Right kidney (tissue), 9 donors: ENCODE data around the gene RPL35A.
A peak's percentile ranks its signal among the peaks of the same experiment; 100 is the strongest.
"Not testable (repeated sequence)": the region's sequence is repeated elsewhere in the genome, so short reads cannot be mapped to it uniquely, and the experiment has no call there.

Experiments
- DNase-seq: peaks from one replicate; pipeline ENCODE4 v3.0.0-alpha.2; 2016
- long read RNA-seq, 8 donors: transcript quantifications; one replicate each; lab custom pipeline, GENCODE V29; 2026

The RPL35A gene
- long read RNA-seq, donor 1, transcript RPL35A-208 (4 exons, 677 nt) = minor isoform, 286 of 5,887 reads
- long read RNA-seq, donor 1, transcript RPL35A-206 (5 exons, 1,444 nt) = major isoform, 2,362 of 5,887 reads
- long read RNA-seq, donor 1, transcript RPL35A-209 (3 exons, 579 nt) = minor isoform, 60 of 5,887 reads
- long read RNA-seq, donor 1, transcript RPL35A-207 (2 exons, 687 nt) = minor isoform, 214 of 5,887 reads
- long read RNA-seq, donor 1, partial matches to known transcripts = 2,628 of 5,887 reads
- long read RNA-seq, donor 1, other reads (novel, unspliced or antisense) = 285 of 5,887 reads
- long read RNA-seq, donor 2, transcript RPL35A-206 (5 exons, 1,444 nt) = major isoform, 1,145 of 2,775 reads
- long read RNA-seq, donor 2, transcript RPL35A-205 (5 exons, 553 nt) = minor isoform, 29 of 2,775 reads
- long read RNA-seq, donor 2, transcript RPL35A-207 (2 exons, 687 nt) = minor isoform, 160 of 2,775 reads
- long read RNA-seq, donor 2, transcript RPL35A-208 (4 exons, 677 nt) = minor isoform, 106 of 2,775 reads
- long read RNA-seq, donor 2, partial matches to known transcripts = 1,184 of 2,775 reads
- long read RNA-seq, donor 2, other reads (novel, unspliced or antisense) = 117 of 2,775 reads
- long read RNA-seq, donor 3, transcript RPL35A-206 (5 exons, 1,444 nt) = major isoform, 720 of 1,769 reads
- long read RNA-seq, donor 3, transcript RPL35A-209 (3 exons, 579 nt) = minor isoform, 20 of 1,769 reads
- long read RNA-seq, donor 3, transcript RPL35A-207 (2 exons, 687 nt) = minor isoform, 81 of 1,769 reads
- long read RNA-seq, donor 3, transcript RPL35A-208 (4 exons, 677 nt) = minor isoform, 84 of 1,769 reads
- long read RNA-seq, donor 3, partial matches to known transcripts = 797 of 1,769 reads
- long read RNA-seq, donor 3, other reads (novel, unspliced or antisense) = 49 of 1,769 reads
- long read RNA-seq, donor 4, transcript RPL35A-209 (3 exons, 579 nt) = minor isoform, 31 of 3,246 reads
- long read RNA-seq, donor 4, transcript RPL35A-208 (4 exons, 677 nt) = minor isoform, 216 of 3,246 reads
- long read RNA-seq, donor 4, transcript RPL35A-206 (5 exons, 1,444 nt) = major isoform, 1,187 of 3,246 reads
- long read RNA-seq, donor 4, transcript RPL35A-207 (2 exons, 687 nt) = minor isoform, 152 of 3,246 reads
- long read RNA-seq, donor 4, partial matches to known transcripts = 1,508 of 3,246 reads
- long read RNA-seq, donor 4, other reads (novel, unspliced or antisense) = 121 of 3,246 reads
- long read RNA-seq, donor 5, transcript RPL35A-207 (2 exons, 687 nt) = minor isoform, 90 of 3,721 reads
- long read RNA-seq, donor 5, transcript RPL35A-205 (5 exons, 553 nt) = minor isoform, 47 of 3,721 reads
- long read RNA-seq, donor 5, transcript RPL35A-208 (4 exons, 677 nt) = minor isoform, 218 of 3,721 reads
- long read RNA-seq, donor 5, transcript RPL35A-206 (5 exons, 1,444 nt) = major isoform, 1,571 of 3,721 reads
- long read RNA-seq, donor 5, partial matches to known transcripts = 1,607 of 3,721 reads
- long read RNA-seq, donor 5, other reads (novel, unspliced or antisense) = 145 of 3,721 reads
- long read RNA-seq, donor 6, transcript RPL35A-208 (4 exons, 677 nt) = minor isoform, 126 of 2,795 reads
- long read RNA-seq, donor 6, transcript RPL35A-206 (5 exons, 1,444 nt) = major isoform, 1,142 of 2,795 reads
- long read RNA-seq, donor 6, transcript RPL35A-205 (5 exons, 553 nt) = minor isoform, 27 of 2,795 reads
- long read RNA-seq, donor 6, transcript RPL35A-207 (2 exons, 687 nt) = minor isoform, 168 of 2,795 reads
- long read RNA-seq, donor 6, partial matches to known transcripts = 1,202 of 2,795 reads
- long read RNA-seq, donor 6, other reads (novel, unspliced or antisense) = 111 of 2,795 reads
- long read RNA-seq, donor 7, transcript RPL35A-205 (5 exons, 553 nt) = minor isoform, 69 of 4,037 reads
- long read RNA-seq, donor 7, transcript RPL35A-206 (5 exons, 1,444 nt) = major isoform, 1,793 of 4,037 reads
- long read RNA-seq, donor 7, transcript RPL35A-208 (4 exons, 677 nt) = minor isoform, 157 of 4,037 reads
- long read RNA-seq, donor 7, transcript RPL35A-207 (2 exons, 687 nt) = minor isoform, 216 of 4,037 reads
- long read RNA-seq, donor 7, partial matches to known transcripts = 1,536 of 4,037 reads
- long read RNA-seq, donor 7, other reads (novel, unspliced or antisense) = 228 of 4,037 reads
- long read RNA-seq, donor 8, transcript RPL35A-205 (5 exons, 553 nt) = minor isoform, 39 of 2,740 reads
- long read RNA-seq, donor 8, transcript RPL35A-207 (2 exons, 687 nt) = minor isoform, 67 of 2,740 reads
- long read RNA-seq, donor 8, transcript RPL35A-208 (4 exons, 677 nt) = minor isoform, 105 of 2,740 reads
- long read RNA-seq, donor 8, transcript RPL35A-206 (5 exons, 1,444 nt) = major isoform, 1,310 of 2,740 reads
- long read RNA-seq, donor 8, partial matches to known transcripts = 1,067 of 2,740 reads
- long read RNA-seq, donor 8, other reads (novel, unspliced or antisense) = 126 of 2,740 reads

DNA sequence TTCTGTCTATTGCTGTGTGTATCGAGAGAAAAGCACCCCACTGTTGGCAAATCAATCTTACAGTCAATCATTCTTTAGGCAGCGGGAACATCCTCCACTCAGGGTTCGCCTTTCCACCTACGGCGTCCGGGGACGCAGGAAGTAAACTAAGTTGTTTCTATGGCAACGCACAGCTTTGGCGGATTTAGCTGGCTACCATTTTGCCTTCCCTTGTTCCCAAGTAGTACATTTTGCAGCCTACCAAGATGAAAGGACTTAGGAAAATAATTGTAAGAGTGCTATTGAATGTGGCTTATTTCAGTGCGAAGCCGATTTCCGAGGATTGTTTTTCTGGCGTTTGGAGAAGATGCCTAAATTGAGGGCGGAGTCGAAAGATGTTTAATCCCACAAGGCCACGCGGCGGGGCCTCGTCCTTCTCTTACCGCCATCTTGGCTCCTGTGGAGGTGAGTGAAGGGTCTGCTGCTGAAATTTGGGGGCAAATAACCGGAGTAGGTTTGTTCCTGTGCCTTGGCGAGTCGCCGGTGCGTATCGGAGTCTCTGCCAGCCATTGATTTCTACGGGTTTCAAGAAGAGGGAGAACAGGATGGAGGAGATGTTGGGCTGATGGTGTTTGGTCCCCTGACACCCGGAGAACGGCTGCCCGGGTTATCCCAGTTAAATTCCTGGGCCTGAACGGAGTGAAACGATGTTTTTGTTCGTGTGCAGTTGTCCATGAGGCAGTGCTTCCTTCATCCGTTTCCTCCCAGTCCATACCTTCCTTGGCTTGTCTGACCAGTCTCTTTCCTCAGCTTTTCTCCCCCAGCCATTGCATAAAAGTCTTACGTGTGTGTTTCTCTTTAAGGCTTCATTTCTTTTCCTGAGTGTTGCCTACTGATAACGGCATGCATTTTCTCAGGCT, at the start of gene RPL35A:
Gene RPL35A, plus strand, starts transcription at position 413 of the 899 bp plus-strand sequence. CDS start 778 bp downstream, outside the sequence.
- peak; percentile 99 for DNase-seq

DNA sequence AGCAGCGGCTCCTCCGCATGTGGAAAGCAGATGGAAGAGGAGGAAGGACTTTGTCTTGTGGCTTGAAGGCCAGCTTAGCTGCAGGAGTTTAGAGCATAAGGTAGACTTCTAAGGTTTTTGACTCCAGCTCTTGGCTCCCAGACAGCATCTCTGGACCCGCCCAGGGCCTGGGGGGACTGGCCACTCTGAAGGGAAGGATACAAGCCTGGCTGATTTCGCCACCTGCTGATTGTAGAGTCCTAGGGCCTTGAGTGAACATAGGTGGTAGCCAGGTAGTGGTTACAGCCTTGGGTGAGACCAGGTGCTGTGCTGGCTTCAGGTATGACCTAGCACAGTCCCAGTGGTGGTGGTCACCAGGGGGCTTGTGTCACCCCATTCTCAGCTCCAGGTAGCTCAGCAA, 48.4 kb upstream of the RPL35A start:
- DNase-seq = no peak

DNA sequence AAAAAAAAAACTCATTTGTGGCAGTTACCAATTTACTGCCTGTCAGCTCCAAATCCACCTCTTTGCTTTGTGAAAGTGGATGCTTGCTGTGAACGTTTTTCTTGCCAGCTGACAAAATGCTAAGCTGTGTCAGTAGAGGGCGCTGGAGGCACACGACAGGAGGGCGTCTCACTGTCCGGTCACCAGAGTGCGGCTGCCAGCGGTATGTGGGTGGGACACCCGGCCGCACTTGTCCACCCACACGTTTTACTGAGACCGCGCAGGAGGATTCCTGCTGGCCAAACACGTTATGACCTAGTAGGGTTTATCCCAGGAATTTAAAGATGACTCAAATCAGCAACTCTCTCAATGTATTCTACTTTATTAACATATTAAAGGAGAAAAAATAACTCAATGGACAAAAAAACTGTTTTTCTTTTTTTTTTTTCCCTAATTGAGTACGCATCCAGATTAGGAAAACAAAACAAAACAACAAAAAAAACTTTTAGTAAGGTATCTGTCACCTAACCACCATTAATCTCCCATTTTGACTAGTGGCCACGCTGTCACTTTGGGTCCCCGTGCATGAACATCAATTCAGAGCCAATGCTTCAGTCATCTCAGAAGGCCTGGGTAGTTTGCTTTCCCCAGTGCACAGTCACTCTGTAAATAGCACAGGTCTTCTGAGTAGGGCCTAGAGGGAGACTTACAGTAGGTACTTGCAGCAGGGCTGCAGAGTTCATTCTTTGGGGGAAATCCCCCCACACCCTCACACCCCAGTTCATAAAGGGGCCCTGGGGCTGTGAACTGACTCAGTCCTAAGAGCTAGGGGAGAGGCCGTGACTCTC, 43.8 kb upstream of the RPL35A start:
- peak; percentile 48 for DNase-seq

DNA sequence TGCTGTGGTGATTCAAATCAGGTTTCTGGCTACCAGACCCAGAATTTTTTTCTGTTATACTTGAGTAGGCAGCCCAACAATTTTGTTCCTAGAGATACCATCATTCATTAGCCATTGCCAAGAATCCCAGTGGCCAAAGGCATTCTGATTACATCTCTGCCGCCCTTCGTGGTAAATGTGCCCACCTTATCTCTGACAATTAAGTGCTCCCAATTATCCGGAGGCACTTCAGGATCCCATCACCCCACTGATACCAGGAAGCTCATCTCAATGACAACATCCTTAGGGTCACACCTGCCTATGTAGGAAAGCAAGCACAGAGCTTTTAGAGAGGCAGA, 43.2 kb upstream of the RPL35A start:
- DNase-seq = no peak

DNA sequence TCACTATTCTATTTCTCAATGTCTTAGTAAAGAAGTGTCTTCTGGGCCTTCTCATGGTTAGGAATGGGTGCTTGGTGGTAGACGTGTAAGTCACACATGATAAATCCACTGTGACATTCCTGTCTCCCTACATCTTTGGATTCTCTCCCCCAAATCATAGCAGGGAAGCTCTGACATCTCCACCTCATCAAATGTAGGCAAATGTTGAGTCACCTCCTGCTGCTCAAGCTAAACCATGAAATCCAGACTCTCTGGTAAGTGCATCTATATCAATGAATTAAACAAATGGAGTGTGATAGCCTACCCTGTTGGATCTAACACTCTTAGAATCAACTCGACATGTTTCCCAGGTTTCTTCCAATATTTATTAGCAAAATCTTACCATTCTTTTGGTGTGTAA, 42.8 kb upstream of the RPL35A start:
- no peak for DNase-seq

DNA sequence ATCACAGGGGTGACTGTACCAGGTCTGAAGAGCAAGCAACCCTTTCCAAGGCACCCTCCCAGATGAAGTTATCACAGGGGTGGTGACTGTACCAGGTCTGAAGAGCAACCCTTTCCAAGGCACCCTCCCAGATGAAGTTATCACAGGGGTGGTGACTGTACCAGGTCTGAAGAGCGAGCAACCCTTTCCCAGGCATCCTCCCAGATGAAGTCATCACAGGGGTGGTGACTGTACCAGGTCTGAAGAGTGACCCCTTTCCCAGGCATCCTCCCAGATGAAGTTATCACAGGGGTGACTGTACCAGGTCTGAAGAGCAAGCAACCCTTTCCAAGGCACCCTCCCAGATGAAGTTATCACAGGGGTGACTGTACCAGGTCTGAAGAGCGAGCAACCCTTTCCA, 41.4 kb upstream of the RPL35A start:
- not testable (repeated sequence) for DNase-seq

DNA sequence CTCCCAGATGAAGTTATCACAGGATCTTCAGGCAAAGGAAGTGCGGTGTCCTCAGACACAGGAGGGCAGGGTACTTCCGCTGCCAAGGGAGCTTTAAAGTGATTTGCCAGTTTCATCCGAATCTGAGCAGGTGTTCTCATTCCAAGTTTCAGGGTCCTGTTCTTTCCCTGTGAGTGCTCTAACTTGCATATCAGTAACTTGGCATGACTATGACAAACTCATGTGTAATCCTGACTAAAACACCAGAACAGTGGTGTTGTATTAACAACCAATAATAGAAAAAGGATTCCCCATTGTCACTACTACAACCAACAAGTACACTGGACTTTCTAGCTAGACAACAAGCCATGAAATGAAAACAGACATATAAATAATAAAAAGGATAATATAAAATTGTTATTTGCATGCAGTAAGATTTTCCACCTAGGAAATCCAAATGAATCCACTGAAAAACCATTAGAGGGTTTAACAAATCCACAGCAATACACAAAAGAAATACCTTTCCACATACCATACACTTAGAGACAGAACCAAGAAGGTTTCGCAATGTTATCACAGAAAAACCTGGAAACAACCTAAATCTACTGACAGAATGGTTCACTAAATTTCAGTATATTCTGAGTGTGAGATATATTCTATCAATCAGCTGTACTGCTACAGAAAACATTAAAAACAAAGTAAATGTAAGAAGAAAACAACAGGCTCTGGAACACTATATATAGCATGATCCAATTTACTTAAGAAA, 40.9 kb upstream of the RPL35A start:
- DNase-seq = no peak

DNA sequence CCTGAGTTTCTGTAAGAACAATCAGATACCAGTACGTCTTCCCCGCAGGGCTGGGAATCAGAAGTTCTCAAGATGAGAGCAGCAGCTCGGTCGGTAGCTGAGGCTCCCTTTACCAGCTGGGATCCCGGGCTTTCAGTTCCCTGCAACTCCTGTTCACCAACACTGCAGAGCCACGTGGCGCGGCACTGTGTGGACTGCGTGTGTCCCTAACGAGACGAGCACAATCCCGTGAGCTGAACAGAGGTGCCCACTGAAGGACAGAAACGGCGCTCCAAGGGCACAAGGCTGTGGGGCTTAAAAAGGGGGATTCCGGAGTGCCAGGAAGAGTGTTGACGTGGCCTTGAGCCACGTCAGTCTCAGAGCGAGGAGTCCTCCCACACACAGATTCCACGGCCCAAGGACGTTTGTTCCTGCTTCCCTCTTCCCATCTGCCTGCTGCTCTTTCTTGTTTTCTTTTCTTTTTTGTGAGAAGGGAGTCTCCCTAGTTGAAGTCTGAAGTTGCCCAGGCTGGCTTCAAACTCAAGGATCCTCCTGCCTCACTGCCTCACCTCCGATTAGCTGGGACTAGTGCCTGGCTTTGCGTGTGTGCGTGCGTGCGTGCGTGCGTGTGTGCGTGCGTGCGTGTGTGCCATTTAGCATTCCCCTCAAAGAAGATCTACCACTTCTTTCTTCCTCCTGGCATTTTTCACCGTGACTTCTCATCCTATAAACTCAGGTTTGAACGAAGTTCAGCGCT, 37.1 kb upstream of the RPL35A start:
- DNase-seq = no peak

DNA sequence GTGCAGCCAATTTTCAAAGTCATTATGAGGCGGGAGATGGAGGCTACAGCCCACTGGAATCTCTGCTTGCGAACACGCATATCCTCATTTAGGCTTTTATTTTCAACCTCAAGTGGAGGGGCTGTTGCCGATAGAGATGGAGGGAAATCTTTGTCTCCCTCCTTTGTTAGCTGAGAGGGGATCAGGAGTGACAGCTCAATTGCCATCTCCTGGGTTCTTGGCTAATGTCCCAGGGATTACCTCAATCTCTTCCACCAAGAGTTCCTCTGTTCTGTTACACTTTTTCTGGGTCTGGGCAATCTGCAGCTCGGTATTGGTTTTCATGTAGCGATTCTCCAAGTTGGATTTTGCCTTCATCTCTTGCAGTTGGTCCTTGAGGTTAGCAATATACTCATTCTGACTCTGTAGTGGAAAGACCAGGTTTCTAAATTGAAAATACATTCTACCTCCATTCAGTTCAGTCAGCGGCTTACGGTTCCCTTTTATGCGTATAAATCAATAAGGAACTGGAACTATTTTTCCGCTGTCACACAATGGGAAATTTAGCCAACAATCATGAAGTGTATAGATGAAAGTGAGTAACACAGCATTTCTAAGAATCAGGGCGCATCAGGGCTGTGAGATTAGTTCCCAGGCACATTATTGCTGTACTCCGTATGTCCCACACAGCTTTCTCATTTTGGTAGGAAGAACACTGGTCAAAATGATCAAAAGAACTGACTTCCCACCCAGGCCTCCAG, 36.2 kb upstream of the RPL35A start:
- no peak for DNase-seq

DNA sequence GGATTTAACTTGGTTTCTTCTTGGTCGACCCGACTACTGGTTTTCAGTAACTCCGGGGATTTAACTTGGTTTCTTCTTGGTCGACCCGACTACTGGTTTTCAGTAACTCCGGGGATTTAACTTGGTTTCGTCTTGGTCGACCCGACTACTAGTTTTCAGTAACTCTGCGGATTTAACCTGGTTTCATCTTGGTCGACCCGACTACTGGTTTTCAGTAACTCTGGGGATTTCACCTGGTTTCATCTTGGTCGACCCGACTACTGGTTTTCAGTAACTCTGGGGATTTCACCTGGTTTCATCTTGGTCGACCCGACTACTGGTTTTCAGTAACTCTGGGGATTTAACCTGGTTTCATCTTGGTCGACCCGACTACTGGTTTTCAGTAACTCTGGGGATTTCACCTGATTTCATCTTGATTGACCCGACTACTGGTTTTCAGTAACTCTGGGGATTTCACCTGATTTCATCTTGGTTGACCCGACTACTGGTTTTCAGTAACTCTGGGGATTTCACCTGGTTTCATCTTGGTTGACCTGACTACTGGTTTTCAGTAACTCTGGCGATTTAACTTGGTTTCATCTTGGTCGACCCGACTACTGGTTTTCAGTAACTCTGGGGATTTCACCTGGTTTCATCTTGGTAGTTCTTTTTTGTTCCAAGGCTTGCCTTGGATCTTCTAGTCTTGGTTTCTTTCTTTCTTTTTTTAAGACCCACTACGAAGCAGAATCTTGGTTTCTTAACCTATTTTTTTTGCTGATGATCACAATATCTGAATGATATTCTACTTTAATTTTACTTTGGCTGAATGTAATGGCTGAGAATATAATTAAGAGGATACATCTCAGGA, 28.3 kb upstream of the RPL35A start:
- DNase-seq = not testable (repeated sequence)

DNA sequence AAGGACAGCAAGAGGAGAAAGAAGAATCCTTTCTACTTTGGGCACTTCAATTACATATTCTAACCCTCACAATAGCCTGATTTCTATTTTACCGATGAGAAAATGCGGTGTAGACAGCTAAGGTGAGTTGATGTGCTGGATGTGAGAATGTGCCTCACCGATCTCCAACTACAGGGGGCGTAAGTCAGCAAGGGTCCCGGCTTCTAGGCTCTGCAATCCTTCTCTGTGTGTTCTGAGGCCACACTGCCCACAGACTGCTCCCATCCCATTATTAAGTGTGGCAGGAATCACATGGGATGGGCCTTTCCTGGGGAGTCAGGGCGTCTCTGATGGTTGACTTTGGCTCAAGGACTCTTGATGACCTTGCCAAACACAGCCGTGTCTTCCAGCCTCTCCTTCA, 23.6 kb upstream of the RPL35A start:
- DNase-seq = no peak

DNA sequence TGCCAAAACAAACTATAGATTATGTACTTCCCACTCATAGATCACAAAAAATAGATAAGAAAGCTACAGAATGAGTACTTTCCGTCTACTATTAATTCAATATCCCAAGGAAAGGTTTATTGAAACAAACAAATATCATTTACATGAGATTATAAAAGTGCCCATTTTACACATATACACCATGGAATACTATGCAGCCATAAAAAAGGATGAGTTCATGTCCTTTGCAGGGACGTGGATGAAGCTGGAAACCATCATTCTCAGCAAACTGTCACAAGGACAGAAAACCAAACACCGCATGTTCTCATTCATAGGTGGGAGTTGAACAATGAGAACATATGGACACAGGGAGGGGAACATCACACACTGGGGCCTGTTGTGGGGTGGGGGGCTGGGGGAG, 22.4 kb upstream of the RPL35A start:
- DNase-seq = not testable (repeated sequence)

DNA sequence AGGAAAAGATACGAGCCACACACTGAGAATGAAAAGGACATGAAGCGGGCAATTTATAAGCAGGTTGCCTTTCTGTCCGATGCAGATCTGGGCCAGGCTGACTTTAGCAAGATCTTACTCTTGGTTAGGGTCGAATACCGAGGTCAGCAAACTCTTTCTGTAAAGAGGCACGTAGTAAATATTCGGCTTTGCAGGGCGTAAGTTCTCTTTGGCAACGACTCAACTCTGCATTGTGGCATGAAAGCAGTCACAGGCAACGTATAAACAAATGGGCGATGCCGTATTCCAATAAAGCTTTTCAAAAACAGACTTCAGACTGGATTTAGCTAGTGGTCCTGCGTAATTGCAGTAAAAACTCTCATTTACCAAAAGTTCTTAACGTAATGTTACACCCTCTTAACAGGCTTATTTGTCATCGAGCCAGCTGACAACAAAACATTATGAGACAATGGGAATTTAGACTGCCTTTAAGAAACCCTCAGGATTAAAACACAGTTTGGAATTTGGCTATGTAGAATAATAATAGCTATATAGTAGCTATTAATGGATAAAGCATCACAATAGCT, 13.1 kb upstream of the RPL35A start:
- DNase-seq = no peak

DNA sequence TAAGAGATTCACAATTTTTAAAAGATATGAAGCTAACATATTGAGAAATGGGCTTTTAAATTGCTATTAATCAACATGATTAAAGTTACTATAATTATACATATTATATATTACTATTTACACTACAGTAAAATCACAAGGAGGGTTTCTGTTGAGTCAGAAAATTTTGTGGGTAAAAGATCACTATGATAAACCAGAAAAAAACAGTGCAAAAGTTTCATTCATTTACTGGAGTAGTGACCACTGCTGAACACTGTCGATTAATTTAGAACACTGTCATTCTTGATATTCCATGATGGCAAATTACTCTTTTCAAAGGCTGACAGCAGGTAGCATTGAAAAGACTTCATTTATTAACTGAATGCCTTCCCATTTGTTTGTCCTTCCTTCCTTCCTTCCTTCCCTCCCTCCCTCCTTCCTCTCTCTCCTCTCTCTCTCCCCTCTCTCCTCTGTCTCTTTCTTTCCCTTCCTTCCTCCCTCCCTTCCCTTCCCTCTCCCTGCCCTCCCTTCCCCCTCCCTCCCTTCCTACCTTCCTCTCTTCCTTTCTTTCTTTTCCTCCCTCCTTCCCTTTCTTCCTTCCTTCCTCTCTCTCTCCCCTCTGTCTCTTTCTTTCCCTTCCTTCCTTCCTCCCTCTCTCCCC, 9.1 kb upstream of the RPL35A start:
- no peak for DNase-seq
